ENCODE measurements around the gene PNPLA7.
"Not testable (repeated sequence)": the region's sequence is repeated elsewhere in the genome, so short reads cannot be mapped to it uniquely, and the experiment has no call there.

DNA sequence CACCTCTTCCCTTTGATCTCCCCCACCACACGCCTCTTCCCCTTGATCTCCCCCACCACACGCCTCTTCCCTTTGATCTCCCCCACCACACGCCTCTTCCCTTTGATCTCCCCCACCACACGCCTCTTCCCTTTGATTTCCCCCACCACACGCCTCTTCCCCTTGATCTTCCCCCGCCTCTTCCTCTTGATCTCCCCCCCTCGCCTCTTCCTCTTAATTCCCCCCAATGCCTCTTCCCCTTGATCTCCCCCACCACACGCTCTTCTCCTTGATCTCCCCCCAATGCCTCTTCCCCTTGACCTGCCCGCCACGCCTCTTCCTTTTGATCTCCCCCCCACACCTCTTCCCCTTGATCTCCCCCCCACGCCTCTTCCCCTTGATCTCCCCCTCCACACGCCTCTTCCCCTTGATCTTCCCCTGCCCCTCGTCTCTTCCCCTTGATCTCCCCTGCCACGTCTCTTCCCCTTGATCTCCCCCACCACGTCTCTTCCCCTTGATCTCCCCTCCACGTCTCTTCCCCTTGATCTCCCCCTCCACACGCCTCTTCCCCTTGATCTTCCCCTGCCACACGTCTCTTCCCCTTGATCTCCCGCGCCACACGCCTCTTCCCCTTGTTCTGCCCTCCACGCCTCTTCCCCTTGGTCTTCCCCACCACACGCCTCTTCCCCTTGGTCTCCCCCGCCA, 99.5 kb downstream of the PNPLA7 start:
- TF ChIP-seq, protein P1, sequence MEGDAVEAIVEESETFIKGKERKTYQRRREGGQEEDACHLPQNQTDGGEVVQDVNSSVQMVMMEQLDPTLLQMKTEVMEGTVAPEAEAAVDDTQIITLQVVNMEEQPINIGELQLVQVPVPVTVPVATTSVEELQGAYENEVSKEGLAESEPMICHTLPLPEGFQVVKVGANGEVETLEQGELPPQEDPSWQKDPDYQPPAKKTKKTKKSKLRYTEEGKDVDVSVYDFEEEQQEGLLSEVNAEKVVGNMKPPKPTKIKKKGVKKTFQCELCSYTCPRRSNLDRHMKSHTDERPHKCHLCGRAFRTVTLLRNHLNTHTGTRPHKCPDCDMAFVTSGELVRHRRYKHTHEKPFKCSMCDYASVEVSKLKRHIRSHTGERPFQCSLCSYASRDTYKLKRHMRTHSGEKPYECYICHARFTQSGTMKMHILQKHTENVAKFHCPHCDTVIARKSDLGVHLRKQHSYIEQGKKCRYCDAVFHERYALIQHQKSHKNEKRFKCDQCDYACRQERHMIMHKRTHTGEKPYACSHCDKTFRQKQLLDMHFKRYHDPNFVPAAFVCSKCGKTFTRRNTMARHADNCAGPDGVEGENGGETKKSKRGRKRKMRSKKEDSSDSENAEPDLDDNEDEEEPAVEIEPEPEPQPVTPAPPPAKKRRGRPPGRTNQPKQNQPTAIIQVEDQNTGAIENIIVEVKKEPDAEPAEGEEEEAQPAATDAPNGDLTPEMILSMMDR (IDR thresholded peaks at IDR 0.05), result not testable (repeated sequence)
- TF ChIP-seq POLR2A (IDR thresholded peaks at IDR 0.05), result not testable (repeated sequence)
